Peyer's patch (tissue), 4 donors: Measurements from ENCODE around the gene OSBPL7.

Source experiments
- CTCF ChIP-seq, 6 experiments: fragments of 450-650 bp in 4 of 6; fragments of 200-600 bp in 2 of 6; sonication (generic) in 1 of 6; IDR thresholded peaks; one replicate each; pipeline ENCODE4 v1.5.1; 2017 to 2019; ENCODE audit warnings: antibody characterized with exemption in 6 of 6, mild to moderate bottlenecking in 3 of 6, moderate library complexity in 1 of 6
- POLR2A ChIP-seq, 2 donors: fragments of 450-650 bp; IDR thresholded peaks; one replicate each; pipeline ENCODE4 v1.5.1; 2017; ENCODE audit warnings: antibody characterized with exemption in 2 of 2, mild to moderate bottlenecking in 2 of 2, moderate library complexity in 2 of 2

- TF ChIP-seq CTCF (IDR thresholded peaks at IDR 0.05) (no peak), POLR2A (IDR thresholded peaks at IDR 0.05) (no peak)
These were observed 3.4 kb downstream of the OSBPL7 start for GRCh38 chr17:47818002-47818695.
